ENCODE data around the gene IL34. TPM values are rescaled to one million over a fixed set of nuclear protein-coding genes. Genes with fewer than 3 reads are reported as not detected.

Gene IL34
- total RNA-seq, 1 experiment from 2014 or later, result 4.4 TPM

GRCh38 chr16:70689035-70689969, 42.9 kb downstream of the IL34 start:
- H3K27me3 Mint-ChIP-seq (ENCODE audit: low read depth), result peaks cover 2% of the 10 kb centered on the region; the same call in 1 of the 2 replicates
- no peak overlapping the region for H3K4ac ChIP-seq (ENCODE audit: low read depth, low read length)
- WGBS (ENCODE audit: extremely low coverage, insufficient read length, low lambda C conversion rate), result no CpG with 5 or more reads among the region's 22 CpGs

More at GRCh38 chr16:70689035-70689969, 42.9 kb downstream of the IL34 start:
- no peak overlapping the region for H3K27ac ChIP-seq (ENCODE audit: insufficient read length, low read depth, low read length)
- peaks cover 7% of the 10 kb centered on the region for H3K23me2 ChIP-seq (ENCODE audit: insufficient read length, low read depth, low read length, poor library complexity, severe bottlenecking)
- Mint-ChIP-seq H3K9me3 (no peaks in the 10 kb centered on the region), H3K27ac (peak overlapping the region in 1 of 3 experiments; percentile 22; a peak in 2 of 7 replicates), H3K4me1 (peaks cover 25 to 34% of the 10 kb centered on the region in 2 experiments), H3K4me3 (no peak overlapping the region; a peak in 1 of 5 replicates), H3K36me3 (ENCODE audit: insufficient read depth in 1 of 3, low read depth in 3 of 3) (peaks cover 0 to 2% (median 1%) of the 10 kb centered on the region in 3 experiments; a peak in 2 of 7 replicates)
- H4K20me1 ChIP-seq (ENCODE audit: control insufficient read depth, insufficient read depth, insufficient read length), result no peaks in the 10 kb centered on the region
- no peak overlapping the region for H2BK120ac ChIP-seq (ENCODE audit: low read depth, low read length, poor library complexity, severe bottlenecking)
- no peak overlapping the region for H3K14ac ChIP-seq (ENCODE audit: insufficient read depth, low read length)
- H4K91ac ChIP-seq (ENCODE audit: insufficient read length, low read depth, low read length), result no peak overlapping the region
- H2AFZ ChIP-seq (ENCODE audit: low read length), result no peak overlapping the region
- no peak overlapping the region for H2BK15ac ChIP-seq (ENCODE audit: low read depth, low read length)
- H4K8ac ChIP-seq (replicated peaks; ENCODE audit: insufficient read length, low read depth, low read length), result no peak overlapping the region
- H3K4me1 ChIP-seq (ENCODE audit: insufficient read depth, low read length), result peaks cover 6% of the 10 kb centered on the region; the same call in 1 of the 2 replicates
- H3K79me2 ChIP-seq (ENCODE audit: insufficient read depth, low read length), result no peaks in the 10 kb centered on the region
- no peak overlapping the region for H3T11ph ChIP-seq (ENCODE audit: low read length)
- no peaks in the 10 kb centered on the region for H3K27me3 ChIP-seq (ENCODE audit: insufficient read depth, low read length)
- H2BK12ac ChIP-seq (ENCODE audit: insufficient read length, low read depth, low read length), result no peak overlapping the region
- H3K56ac ChIP-seq (ENCODE audit: insufficient read length, low read depth, low read length), result no peak overlapping the region
- H3K79me1 ChIP-seq (ENCODE audit: insufficient read depth, low read depth, low read length, poor library complexity, severe bottlenecking), result no peaks in the 10 kb centered on the region
- no peak overlapping the region for H4K5ac ChIP-seq (ENCODE audit: insufficient read length, low read depth, low read length)
- no peak overlapping the region for H2BK20ac ChIP-seq (ENCODE audit: low read depth, low read length, poor library complexity, severe bottlenecking)
- no peak overlapping the region for H2BK5ac ChIP-seq (ENCODE audit: insufficient read length, low read length)
- no peak overlapping the region for H2AK5ac ChIP-seq (ENCODE audit: insufficient read length, low read length)
- no peak overlapping the region for H3K9ac ChIP-seq (ENCODE audit: extremely low read depth, insufficient read length, low read length)
- H3K23ac ChIP-seq (ENCODE audit: insufficient read length, low read depth, low read length), result no peak overlapping the region
- H3K9me3 ChIP-seq (ENCODE audit: control insufficient read depth, low read depth, low read length), result no peaks in the 10 kb centered on the region
- no peak for DNase-seq
- H3K4me2 ChIP-seq (ENCODE audit: insufficient read depth, insufficient read length, low read length), result no peak overlapping the region
- no peak for TF ChIP-seq CTCF (conservative IDR thresholded peaks at IDR 0.05)
- no peak overlapping the region for H3K18ac ChIP-seq (ENCODE audit: insufficient read length, low read depth, low read length)

Measured in H9 (cell line).